Measurements from ENCODE around the gene DNAJC5. TPM values are rescaled to one million over a fixed set of nuclear protein-coding genes. Genes with fewer than 3 reads are reported as not detected.

Gene DNAJC5, protein sequence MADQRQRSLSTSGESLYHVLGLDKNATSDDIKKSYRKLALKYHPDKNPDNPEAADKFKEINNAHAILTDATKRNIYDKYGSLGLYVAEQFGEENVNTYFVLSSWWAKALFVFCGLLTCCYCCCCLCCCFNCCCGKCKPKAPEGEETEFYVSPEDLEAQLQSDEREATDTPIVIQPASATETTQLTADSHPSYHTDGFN
- total RNA-seq (2014; rRNA removed; shearing (Covaris generic)) (68.0 and 70.9 TPM in 2 replicates), polyA plus RNA-seq (2016; fragmentation: Nextera tagmentation; extraction: Ambion mirVana) (22.4 and 24.9 TPM in 2 replicates)

DNA sequence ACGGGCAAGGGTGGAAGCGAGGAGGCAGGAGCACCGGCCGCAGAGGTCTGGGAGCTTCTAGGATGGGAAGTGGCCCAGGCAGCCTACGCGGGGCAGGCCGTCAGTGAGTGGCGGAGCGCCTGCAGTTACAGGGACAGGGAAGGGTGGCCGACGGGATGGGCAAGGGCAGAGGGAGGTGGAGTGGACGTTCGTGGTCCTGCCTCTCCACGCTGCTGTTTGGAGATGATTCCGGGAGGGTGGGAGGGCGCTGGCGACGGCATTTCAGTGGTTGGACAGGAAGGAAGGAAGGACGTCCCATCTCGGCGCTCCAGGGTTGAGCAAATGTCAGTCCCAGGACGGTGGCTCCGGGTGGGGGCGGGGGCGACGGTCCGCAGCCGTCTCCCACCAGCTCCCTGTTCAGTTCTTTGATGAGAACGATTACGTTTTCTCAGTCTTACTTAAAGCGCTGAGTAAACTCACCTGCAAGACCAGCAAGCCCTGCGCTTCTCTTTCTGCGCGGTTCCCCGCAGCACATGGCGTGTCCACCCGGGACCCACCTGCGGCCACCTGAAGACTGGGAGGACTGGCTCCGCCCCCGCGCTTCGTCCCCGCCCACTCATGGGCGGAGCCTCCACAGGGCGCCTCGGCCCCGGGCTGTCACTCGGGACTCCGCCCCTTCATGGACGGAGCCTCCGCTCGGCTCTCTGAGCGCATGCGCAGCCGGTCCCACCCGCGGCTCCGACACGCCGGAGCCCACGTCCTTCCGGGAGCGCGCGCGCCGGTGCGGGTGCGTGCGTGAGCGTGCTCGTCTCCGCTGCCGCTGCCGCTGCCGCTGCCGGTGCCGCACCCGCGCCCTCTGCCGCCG lies at the start of gene DNAJC5:
DNAJC5 (plus strand) TSS at position 769 of the 844 bp plus-strand sequence. CDS start 33,220 bp downstream, outside the sequence.
- Histone ChIP-seq H3K9me2 (ENCODE audit: insufficient read depth) (no peaks in the 10 kb centered on the region), H3K4me1 (ENCODE audit: insufficient read depth) (peaks cover 19% of the 10 kb centered on the region), H3K36me3 (ENCODE audit: low read depth) (peaks cover 15% of the 10 kb centered on the region), H2AFZ (peak within 1 kb of the TSS; percentile 45), H4K20me1 (ENCODE audit: insufficient read depth) (peaks cover 10% of the 10 kb centered on the region; the same call in 1 of the 2 replicates), H3K27me3 (replicated peaks; ENCODE audit: insufficient read depth) (no peaks in the 10 kb centered on the region), H3K9ac (peak within 1 kb of the TSS; percentile 89), H3K79me2 (ENCODE audit: insufficient read depth) (peaks cover 55% of the 10 kb centered on the region), H3K27ac (peak within 1 kb of the TSS; percentile 73), H3F3A (ENCODE audit: insufficient read depth) (peaks cover 58% of the 10 kb centered on the region), H3K4me2 (ENCODE audit: unreplicated experiment) (peak within 1 kb of the TSS; percentile 82), H3K4me3 (peak within 1 kb of the TSS; percentile 87), H3K9me3 (ENCODE audit: low read depth) (no peaks in the 10 kb centered on the region)
- TF ChIP-seq EZH2 (IDR thresholded peaks at IDR 0.05; ENCODE audit: insufficient read depth, poor library complexity, severe bottlenecking), result no peak
- TF ChIP-seq EZH2phosphoT487 (IDR thresholded peaks at IDR 0.05; ENCODE audit: insufficient read depth, low read depth), result no peak
- DNase-seq, result peak; percentile 96
- in situ Hi-C loops (cut with MboI), result no loop called here
- whole genome bisulfite sequencing, 2 experiments (ENCODE audit: low coverage in 1 of 2, low lambda C conversion rate in 2 of 2, missing lambda C conversion rate in 2 of 2), result 1 to 2% methylated on average over 66 to 71 of the region's 82 CpGs

DNA sequence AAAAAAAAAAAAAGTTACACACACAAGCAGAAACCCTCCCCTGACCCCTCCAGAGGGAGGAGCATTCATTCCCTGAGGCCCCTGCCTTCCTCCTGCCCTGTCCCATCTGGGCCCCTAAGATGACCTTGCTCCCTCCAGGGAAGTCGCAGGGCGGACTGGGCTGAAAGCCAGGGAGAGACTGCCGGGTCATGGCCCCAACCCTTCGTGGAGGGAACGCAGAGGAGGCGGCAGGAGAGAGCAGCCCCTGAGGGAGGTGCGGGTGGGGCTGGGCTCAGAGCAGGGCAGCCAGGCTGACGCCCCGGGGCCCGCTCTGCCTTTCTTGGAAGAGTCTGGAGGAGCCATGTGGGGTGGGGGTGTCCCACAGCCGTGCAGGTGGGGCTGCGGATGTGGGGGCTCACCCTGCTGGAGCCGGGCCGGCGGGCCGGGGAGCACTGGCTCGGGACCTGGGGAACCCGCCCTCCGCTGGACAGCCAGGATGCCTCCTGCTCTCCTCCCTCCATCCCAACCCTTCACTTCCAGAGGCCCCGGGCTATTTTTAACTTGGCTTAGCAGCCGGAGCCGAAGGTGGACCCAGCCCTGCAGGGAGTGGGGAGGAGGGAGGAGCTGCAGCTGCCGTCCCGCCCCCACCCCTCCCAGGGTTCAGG lies 48.7 kb upstream of the DNAJC5 start:
- peak; percentile 50 for DNase-seq
- no peak overlapping the region for H3K4me3 ChIP-seq
- H3K27ac ChIP-seq, result no peak overlapping the region
- no peaks in the 10 kb centered on the region for H3K9me3 ChIP-seq (ENCODE audit: low read depth)
- H3K4me2 ChIP-seq (ENCODE audit: unreplicated experiment), result no peak overlapping the region
- H2AFZ ChIP-seq, result 0 out of 2 replicates have a peak overlapping the region, but pooled peaks have one; percentile 18
- H3K4me1 ChIP-seq (ENCODE audit: insufficient read depth), result peaks cover 7% of the 10 kb centered on the region; the same call in 1 of the 2 replicates
- no peaks in the 10 kb centered on the region for H3K36me3 ChIP-seq (ENCODE audit: low read depth)
- H3F3A ChIP-seq (ENCODE audit: insufficient read depth), result no peaks in the 10 kb centered on the region
- H3K79me2 ChIP-seq (ENCODE audit: insufficient read depth), result no peaks in the 10 kb centered on the region
- TF ChIP-seq EZH2 (IDR thresholded peaks at IDR 0.05; ENCODE audit: insufficient read depth, poor library complexity, severe bottlenecking) (no peak), EZH2phosphoT487 (IDR thresholded peaks at IDR 0.05; ENCODE audit: insufficient read depth, low read depth) (no peak)
- 4% methylated on average over 14 to 24 of the region's 24 CpGs for WGBS, 2 experiments (ENCODE audit: low coverage in 1 of 2, low lambda C conversion rate in 2 of 2, missing lambda C conversion rate in 2 of 2)
- peaks cover 5% of the 10 kb centered on the region; the same call in 1 of the 2 replicates for H3K27me3 ChIP-seq (replicated peaks; ENCODE audit: insufficient read depth)
- no peaks in the 10 kb centered on the region for H3K9me2 ChIP-seq (ENCODE audit: insufficient read depth)
- no peaks in the 10 kb centered on the region for H4K20me1 ChIP-seq (ENCODE audit: insufficient read depth)
- no peak overlapping the region for H3K9ac ChIP-seq
- in situ Hi-C loops (cut with MboI), result no loop called here

DNA sequence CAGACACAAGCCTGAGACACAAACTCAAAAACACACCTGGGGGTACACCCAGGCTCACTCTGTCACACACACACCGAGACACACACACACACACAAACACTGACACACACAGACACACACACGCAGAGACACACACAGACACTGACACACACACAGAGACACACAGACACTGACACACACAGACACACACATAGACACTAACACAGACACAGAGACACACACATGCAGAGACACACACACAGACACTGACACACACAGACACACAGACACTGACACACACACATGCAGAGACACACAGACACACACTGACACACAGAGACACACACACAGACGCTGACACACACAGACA lies 48.1 kb upstream of the DNAJC5 start:
- H3K9me2 ChIP-seq (ENCODE audit: insufficient read depth), result no peaks in the 10 kb centered on the region
- TF ChIP-seq EZH2phosphoT487 (IDR thresholded peaks at IDR 0.05; ENCODE audit: insufficient read depth, low read depth) (no peak), EZH2 (IDR thresholded peaks at IDR 0.05; ENCODE audit: insufficient read depth, poor library complexity, severe bottlenecking) (no peak)
- no peak overlapping the region for H3K27ac ChIP-seq
- H3F3A ChIP-seq (ENCODE audit: insufficient read depth), result no peaks in the 10 kb centered on the region
- no peaks in the 10 kb centered on the region for H3K36me3 ChIP-seq (ENCODE audit: low read depth)
- H2AFZ ChIP-seq, result no peak overlapping the region
- H3K4me2 ChIP-seq (ENCODE audit: unreplicated experiment), result no peak overlapping the region
- no peaks in the 10 kb centered on the region for H3K9me3 ChIP-seq (ENCODE audit: low read depth)
- peaks cover 5% of the 10 kb centered on the region; the same call in 1 of the 2 replicates for H3K27me3 ChIP-seq (replicated peaks; ENCODE audit: insufficient read depth)
- H4K20me1 ChIP-seq (ENCODE audit: insufficient read depth), result no peaks in the 10 kb centered on the region
- H3K4me1 ChIP-seq (ENCODE audit: insufficient read depth), result peaks cover 7% of the 10 kb centered on the region; the same call in 1 of the 2 replicates
- no peak overlapping the region for H3K4me3 ChIP-seq
- in situ Hi-C loops (cut with MboI), result no loop called here
- DNase-seq, result no peak
- H3K79me2 ChIP-seq (ENCODE audit: insufficient read depth), result no peaks in the 10 kb centered on the region
- WGBS, 2 experiments (ENCODE audit: low coverage in 1 of 2, low lambda C conversion rate in 2 of 2, missing lambda C conversion rate in 2 of 2), result 30 to 40% methylated on average over 3 of the region's 3 CpGs
- no peak overlapping the region for H3K9ac ChIP-seq

Data from GM23248 (cell line).